Left colon (tissue), 2 donors: ENCODE measurements around the gene BAG2. TPM values are rescaled to one million over a fixed set of nuclear protein-coding genes. Genes with fewer than 3 reads are reported as not detected.

Experiments used
- ATAC-seq: fragments of 200-7000 bp; cut with Tn5 transposase; one replicate; pipeline ENCODE4 v1.9.1; 2020; ENCODE audit warnings: mild to moderate bottlenecking, moderate library complexity
- DNase-seq, 2 donors: peaks; one replicate each; pipeline ENCODE4 v3.0.0-alpha.2; 2020
- intact Hi-C, 2 donors: fragments of 100-400 bp; cut with DNase I in 1 of 2; cut with micrococcal nuclease in 1 of 2; formaldehyde crosslinking; loops; one replicate each; pipeline versions ENCODE4 v1.11.2 to v1.14.0; 2022; cut with DNase I, micrococcal nuclease
- total RNA-seq, 2 donors: library from RNA; stranded (reverse); fragmentation: NEBNext Ultra II Directional; extraction: Animal tissue kit (Norgen Biotek cat#: 25700); gene quantifications; one replicate each; pipeline ENCODE4 v1.2.1, GENCODE V29; 2021
- donor health status: DM: no; HTN: no; CAD: no.
- donor health status: DM: yes; HTN: yes; CAD: no.

Gene BAG2
- total RNA-seq, 2 donors from 2014 or later, result 0.58 to 5.2 TPM

DNA sequence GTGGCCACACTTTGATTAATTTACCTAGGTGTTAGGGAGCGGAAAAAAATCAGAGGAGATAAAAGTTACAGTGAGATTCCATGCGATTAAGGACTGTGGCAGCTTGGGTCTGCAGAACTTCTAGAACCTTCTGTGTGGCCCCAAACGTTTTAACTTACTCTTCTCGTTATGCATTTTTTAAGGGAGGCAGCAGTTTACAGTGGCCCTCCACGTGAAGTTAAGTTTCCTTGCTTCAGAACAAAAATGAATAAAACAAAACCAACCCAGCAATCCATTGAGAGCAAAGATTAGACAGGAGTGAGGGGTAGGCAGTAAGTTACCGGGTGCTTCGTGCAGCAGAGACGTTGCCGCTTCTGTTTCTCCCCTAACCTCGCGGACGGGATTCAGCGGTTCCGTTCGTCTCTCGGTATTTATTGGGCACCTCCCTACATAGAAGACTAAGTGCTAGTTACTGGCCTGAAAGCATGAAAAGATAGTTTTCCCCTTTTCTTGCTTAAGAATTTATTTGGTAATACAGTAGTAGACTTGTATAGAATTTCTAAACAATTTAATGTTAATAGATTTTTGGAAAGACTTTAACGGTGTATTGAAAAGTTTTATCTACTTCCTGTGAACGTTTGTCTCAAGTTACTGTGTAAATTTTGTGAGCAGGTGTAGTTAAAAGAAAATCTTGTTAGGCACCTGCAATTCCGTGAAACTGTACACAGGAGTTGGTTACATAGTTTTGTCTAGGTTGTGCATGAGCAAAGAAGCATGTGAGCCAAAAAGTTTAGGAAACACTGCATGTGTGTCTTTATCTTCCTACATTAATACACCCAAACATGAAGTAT lies 1.1 kb downstream of the BAG2 start:
- intact Hi-C loops, result loop anchor here in 1 of 2 donors (10.0 kb wide), 1 partner anchor 82 kb away; no protein-coding TSS in a partner anchor

DNA sequence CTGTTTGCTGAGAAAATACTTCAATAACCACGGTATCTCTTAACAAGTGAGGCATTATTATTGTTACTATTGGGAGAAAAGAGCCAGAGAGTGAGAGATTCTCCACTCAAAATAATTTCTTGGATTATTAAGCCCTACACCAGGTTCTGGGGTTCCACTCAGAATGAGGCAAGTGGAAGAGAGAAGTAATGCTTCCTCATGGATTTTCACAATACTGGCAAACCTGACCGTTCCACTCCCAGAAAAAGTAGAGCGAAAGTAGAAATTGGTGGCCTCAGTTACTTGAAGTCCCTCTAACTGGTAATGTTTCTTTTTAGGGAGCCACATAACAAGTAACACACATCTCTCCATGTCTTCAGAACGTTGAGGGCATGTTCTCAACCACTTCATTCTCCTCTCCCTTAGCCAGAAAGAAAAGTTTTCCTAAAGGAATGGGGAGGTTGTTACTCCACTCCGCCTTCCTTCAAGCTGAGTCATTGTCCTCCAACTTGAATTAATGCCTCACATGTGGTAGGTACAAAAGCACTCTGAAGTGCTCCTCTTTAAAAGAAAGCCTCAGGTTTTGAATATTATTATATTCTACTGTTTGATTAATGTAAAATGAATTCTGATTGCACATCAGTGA lies 1.9 kb downstream of the BAG2 start:
- no peak for DNase-seq
- intact Hi-C loops, result loop anchor here in 1 of 2 donors (10.0 kb wide), 1 partner anchor 81 kb away; no protein-coding TSS in a partner anchor
- no peak for ATAC-seq

More for the DNA sequence above, 1.1 kb downstream of the BAG2 start:
- ATAC-seq (peak; percentile 27), DNase-seq (peak in 1 of 2 donors; percentile 34)

DNA sequence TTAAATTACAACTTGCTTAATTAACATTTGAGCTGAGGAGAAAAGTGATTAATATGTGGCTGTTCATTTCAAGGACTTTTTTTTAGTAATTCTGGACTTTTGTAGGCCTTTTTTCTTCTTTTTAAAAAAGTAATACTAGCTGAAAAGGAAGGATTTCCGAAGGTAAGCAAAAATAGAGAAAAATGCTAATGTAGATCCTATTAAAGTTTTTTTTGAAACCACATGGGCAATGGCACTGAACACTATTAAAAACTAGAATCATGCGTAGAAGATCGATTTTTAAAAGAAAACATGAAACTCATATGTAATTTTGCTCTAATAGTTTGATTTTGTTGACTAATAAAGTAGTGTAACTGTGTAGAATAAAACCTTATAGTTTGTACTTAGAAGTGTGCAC lies 2.4 kb downstream of the BAG2 start:
- DNase-seq (no peak), ATAC-seq (no peak)
- intact Hi-C loops, result loop anchor here in 1 of 2 donors (10.0 kb wide), 1 partner anchor 80 kb away; no protein-coding TSS in a partner anchor

DNA sequence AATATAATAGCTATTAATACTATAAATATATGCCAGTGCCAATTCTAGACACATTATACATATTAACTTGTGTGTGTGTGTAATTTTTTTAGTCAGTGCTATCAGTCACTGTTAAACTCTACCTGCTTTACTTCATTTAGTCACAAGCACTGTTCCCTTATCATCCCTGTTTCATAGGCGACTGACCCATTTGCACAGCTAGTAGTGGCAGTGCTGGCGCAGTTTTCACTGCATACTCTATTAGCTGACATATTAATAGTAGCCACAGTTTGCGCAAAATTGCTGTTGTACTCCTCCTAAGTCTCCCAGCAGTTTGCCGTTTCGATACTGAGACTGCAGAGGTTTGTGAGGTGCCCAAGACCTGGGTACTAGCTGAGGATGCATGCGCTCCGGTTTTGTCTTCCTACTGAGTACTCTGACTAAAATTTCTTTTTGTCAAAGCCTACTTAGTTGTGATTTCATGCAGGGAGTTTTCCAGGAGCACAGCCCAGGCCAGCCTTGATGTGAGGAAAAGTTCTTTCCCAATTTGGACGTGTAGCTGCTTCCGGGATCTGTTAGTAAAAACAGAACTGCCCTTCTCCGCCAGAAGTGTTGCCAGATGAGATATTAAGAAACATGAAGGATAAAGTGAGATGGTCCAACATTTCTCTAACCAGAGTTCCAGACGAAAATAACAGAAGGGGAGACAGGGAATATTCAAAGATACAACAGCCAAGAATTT lies 5.6 kb downstream of the BAG2 start:
- peak; percentile 8 to 49 for DNase-seq
- intact Hi-C loops, result loop anchor here in 1 of 2 donors (10.0 kb wide), 1 partner anchor 77 kb away; no protein-coding TSS in a partner anchor
- no peak for ATAC-seq

DNA sequence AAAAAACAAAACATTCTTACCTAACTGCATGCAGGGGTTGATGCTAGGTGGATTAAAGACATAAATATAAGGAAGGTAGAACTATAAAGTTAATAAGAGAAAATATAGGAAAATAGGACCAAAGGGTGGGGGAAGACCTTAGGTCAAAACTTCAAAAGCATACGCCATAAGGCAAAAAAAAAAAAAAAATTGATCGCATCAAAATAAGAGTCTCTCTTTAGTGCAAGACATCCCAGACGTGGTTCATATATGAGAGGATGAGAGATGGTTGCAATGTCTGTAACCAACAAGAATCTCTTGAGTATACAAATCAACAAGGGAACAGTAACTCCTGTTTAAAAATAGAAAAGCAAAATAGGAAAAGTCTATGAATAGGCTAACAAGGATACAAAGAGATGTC lies 8.5 kb downstream of the BAG2 start:
- ATAC-seq (no peak), DNase-seq (no peak)
- intact Hi-C loops, result loop anchor here in 1 of 2 donors (5.0 kb wide), 1 partner anchor 137 kb away; the partner anchor contains the start of gene PRIM2

DNA sequence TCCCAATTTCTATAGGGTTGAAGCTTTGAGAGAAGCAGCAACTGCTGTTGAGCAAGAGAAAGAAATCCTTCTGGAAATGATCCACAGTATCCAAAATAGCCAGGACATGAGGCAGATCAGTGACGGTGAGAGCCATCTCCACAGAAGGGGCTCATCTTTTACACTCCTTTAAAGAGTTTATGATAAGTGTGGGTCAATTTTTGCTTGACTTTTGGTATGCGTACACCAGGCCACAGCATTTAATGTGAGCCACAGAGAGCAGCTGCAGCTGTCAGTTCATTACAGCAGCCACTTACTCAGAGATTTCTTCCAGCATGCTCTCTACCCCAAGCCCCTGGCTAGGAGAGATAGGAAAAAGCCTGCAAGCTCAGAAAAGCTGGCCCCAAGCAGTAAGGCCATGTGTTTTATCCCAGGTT lies 9.9 kb downstream of the BAG2 start:
- DNase-seq (no peak), ATAC-seq (no peak)

DNA sequence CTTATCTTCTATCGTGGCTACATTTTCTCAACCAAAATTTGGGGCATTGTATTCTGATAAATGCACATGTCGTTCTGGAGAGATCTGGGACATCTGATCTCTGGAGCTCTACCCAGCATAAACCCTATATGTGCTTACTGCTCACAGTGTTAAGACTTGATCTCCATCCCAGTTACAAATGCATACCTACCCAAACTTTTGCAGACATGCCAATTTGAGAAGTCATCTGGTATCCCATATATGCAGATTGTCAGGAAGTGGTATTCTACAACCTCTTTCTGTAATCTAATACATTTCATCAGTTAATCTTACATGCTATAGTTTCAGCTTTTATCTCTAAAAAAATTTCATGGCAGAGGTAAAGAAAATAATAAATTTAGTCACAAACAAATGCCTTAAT lies 11.2 kb downstream of the BAG2 start:
- DNase-seq, result no peak
- intact Hi-C loops, result loop anchor here in 1 of 2 donors (5.0 kb wide), 1 partner anchor 134 kb away; the partner anchor contains the start of gene PRIM2
- no peak for ATAC-seq

More for the DNA sequence above, 9.9 kb downstream of the BAG2 start:
- intact Hi-C loops, result loop anchor here in 1 of 2 donors (5.0 kb wide), 1 partner anchor 135 kb away; the partner anchor contains the start of gene PRIM2

DNA sequence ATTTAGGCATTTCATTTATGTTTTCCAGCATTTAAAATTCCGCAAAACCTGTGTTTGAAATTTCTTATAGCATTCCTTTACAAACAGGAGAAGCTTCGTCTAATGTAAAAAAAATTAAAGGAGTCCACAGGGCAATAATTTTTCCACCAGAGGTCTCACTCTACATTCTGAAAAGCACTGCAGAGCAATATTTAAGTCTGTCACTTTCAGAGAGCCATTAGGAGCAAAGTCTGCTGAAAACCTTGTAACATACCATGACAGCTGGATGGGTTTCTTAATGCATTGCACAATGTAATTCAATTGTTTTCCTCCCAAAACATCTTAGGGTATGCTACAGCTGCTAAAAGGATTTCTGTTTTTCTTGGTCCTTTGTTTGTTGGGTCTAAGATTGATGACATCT lies 18.0 kb downstream of the BAG2 start:
- no peak for DNase-seq
- intact Hi-C loops, result no loop called here
- peak; percentile 67 for ATAC-seq

DNA sequence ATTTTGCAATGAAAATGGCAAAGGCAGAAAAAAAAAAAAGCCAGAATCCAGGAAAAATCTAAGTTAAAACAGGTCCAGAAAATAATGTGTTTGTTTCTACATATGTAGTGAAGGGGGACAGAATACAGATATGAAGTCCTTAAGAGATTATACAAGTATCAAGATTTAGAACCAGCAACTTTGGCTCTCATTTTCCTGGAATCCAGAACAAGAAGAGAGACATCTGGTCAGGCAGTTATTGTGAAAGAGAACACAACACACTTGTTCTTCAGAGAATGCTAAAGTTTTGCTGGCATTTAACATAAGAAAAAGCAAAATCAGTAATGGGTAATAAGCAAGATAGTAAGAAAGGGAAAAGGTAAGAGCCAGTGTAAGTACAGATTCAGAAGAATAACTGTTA lies 21.1 kb downstream of the BAG2 start:
- DNase-seq (no peak), ATAC-seq (no peak)
- intact Hi-C loops, result no loop called here

DNA sequence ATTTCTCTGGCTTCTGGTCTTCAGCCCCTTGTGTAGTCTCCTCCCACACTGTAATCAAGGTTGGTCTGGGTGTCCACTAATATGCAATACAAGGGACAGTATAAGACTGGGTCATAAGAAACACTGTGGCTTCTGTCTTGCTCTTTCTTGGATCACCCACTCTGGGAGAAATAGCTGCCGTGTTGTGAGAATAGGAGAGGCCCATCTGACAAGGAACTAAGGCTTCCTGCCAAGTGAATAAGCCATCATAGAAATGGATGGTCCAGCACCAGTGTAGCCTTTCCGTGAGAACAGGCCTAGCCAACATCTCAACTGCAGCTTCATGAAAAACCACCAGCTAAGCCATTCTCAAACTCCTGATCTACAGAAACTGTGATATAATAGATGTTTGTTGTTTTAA lies 23.3 kb downstream of the BAG2 start:
- ATAC-seq (no peak), DNase-seq (no peak)
- intact Hi-C loops, result no loop called here

DNA sequence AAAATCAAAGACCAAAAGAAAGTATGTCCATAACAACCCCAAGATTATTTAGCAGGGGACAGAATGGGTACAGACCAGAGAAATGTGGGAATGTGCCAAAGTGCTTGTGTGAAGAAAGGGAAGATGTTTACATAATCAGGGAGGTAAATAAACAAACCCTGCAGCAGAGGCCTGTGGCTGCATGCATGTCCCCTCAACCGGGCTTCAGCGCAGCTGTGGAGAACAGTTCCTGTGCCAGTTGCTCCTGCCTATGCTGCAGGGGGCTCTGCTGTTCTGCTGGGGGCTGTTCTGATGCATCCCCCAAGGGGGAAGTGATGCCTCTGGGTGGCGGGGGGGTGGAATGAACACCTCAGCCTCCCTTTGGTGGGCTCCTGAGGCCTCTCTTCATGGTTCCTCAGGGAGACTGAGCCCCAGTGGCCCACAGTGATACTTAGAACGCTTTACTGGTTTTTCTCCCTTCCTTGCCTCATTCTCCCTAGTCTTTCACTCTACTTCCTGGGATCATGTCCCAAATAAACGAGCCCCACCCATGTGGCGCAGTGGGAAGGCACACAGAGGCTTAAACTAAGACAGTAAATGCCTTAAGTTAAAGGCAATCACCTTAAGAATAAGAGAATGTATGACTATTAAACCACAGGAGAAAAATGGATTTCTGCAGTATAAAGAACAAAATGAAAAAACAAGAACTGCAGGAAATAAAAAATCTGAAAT lies 27.0 kb downstream of the BAG2 start:
- ATAC-seq (peak; percentile 84), DNase-seq (peak; percentile 49 to 62)
- intact Hi-C loops, result no loop called here

DNA sequence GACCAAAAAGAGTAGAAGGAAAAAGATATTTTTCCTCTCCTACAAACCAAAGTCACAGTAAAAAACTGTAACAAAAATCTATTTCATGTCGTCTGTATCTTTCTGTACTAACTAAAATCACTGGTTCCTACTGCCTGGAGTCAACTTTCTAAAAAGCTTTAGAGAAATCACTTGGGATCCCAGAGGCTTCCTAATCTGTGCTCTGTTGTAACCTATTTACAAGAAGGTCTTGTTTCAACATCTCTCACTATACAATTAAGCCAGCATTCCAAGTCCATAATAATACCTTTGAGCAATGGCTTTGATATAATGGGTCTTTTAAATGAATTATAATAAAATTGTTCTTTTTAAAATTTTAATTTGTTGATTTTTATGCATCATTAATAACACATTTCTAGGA lies 29.6 kb downstream of the BAG2 start:
- DNase-seq, result no peak
- no peak for ATAC-seq
- intact Hi-C loops, result no loop called here

DNA sequence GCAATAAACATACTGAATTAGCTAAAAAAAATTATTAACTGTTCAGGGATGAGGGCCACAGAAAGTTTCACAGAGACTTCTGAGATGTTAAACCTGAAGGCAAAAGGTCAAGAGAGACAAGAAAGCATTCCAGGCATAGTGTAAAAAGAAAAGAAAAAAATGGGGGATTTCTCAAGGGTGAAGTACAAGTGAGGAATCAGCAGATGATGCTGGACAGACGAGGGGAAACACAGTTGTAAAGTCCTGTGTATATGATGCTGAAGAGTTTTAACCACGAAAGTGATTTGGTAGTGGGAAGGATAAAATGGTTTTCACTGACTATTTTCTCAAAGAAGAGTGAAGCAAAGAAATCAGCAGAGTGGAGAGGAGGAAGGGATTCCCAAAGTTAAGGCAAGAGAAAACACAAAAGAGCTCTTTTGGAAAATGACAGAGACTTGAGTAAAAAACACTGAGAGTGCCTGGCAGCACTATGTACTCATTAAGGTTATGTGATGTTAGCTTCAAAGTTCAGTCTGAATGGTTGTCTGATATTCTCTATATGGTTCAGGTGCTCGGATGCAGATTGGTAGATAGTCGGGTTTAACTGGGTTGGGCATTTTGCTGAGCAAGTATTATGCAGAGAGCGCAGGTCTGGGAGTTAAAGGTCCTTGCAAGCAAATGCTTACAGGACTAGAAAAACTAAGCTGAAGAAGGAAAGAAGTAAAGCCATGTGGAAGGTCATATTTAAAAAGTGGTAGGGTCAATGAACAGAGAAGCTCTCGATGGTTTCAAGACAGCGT lies 33.6 kb downstream of the BAG2 start:
- ATAC-seq, result no peak
- intact Hi-C loops, result no loop called here
- DNase-seq, result no peak

DNA sequence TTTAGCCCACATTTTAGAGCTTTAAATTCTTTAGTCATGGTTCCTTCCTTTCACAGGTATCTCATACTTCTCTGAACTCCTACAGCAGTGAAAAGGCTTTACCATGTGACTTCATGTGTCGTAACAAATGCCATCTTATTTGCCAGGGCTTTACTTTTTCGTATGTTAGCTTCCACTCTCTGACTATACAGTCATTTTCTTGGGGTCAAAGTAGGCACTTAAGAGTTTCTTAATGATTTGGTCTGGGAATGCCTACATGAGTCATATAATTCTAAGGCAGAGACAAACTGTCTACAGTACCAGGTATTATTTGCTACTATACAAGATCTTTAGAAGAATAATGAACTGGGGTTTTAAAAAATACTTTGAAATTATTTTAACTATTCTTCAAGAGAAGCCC lies 35.0 kb downstream of the BAG2 start:
- ATAC-seq, result no peak
- no peak for DNase-seq
- intact Hi-C loops, result no loop called here

DNA sequence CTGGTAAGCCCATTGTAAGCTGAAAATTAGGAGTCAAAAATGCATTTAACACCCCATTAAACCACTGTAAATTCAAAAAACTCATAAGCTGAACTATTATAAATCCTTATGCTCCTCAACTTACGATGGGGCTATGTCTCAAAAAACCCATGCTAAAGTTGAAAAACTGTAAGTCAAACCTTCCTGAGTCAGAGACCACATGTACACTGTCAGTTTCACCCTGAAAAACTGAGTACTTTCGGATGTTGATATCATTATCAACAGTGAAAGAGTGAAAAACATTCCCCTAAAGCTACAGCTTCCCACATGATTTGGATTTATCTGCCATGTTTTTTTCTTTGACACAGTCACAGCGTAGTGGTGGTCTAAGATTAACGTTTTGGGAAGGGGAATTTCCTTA lies 35.7 kb downstream of the BAG2 start:
- DNase-seq, result no peak
- no peak for ATAC-seq
- intact Hi-C loops, result no loop called here

DNA sequence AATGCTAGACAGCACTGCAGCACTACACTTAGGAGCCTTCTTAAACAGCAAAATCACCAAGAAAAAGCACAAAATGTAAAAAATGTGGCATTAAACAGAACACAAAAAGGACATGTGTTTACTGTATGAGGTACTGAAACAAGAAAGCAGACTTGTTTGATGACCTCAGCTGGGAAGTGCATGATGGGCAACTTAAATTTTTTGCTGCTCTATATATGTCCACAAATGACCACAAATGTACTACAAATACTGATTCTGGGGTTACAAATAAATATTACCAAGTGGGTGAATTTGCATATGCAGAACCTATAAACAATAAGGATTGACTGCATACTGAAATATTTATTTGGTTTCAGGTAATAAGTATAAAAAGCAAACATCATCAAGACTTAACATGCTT lies 36.9 kb downstream of the BAG2 start:
- intact Hi-C loops, result no loop called here
- ATAC-seq, result no peak

DNA sequence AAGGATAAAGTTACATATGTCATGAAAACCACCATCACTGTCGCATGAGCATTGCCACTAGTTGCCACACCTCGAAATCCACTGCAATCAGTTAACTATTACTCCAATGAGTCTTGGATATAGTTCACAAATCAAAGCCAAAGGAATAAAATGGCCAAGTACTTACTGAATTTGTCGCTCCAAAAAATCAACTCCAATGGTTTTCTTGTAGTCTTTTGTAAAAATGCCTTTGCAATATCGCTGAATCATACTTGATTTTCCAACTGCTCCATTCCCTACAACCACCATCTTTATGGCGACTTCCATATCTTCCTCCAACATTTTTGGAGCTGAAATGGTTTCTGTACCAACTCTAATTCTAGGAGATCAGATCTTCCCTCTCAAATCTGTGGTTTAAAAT lies 37.9 kb downstream of the BAG2 start:
- intact Hi-C loops, result no loop called here
- DNase-seq (no peak), ATAC-seq (no peak)

More for the DNA sequence above, 36.9 kb downstream of the BAG2 start:
- no peak for DNase-seq

DNA sequence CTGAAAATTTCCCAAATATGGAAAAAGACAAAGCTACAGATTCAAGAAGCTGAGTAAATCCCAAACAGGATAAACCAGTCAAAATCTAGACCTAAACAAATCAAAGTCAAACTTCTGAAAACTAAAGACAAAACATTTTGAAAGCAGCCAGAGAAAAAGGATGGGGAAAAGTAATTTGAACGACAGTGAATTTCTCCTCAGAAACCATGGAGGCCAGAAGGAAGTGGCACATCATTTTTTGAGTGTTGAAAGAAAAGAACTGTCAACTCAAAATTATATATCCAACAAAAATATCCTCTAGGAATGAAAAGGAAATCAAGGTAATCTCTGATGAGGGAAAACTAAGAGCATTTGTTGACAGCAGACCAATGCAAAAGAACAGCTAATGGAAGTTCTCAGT lies 43.1 kb downstream of the BAG2 start:
- ATAC-seq (no peak), DNase-seq (no peak)
- intact Hi-C loops, result no loop called here
